DND-41 (cell line): Measurements from ENCODE around the gene SLC35A4.
"Not testable (repeated sequence)": the region's sequence is repeated elsewhere in the genome, so short reads cannot be mapped to it uniquely, and the experiment has no call there.

ENCODE experiments used
- ATAC-seq: fragments of 200-7000 bp; cut with Tn5 transposase; 3 replicates; pipeline ENCODE4 v1.9.1; 2021; ENCODE audit warnings: low read depth; ENCODE audit not compliant: insufficient read depth
- DNase-seq: peaks from one replicate; pipeline ENCODE4 v3.0.0-alpha.2; 2020
- H2AFZ ChIP-seq: 2 replicates; pipeline ENCODE4 v1.6.0; 2012; ENCODE audit warnings: low read depth, low read length
- H3K27ac ChIP-seq: 2 replicates; pipeline ENCODE4 v1.5.1; 2012; ENCODE audit warnings: low read length, inconsistent platforms
- H3K27me3 ChIP-seq: fragments of 200-600 bp; sonication (generic); 2 replicates; pipeline ENCODE4 v1.6.0; 2012; ENCODE audit warnings: low read length, mild to moderate bottlenecking, inconsistent platforms; ENCODE audit not compliant: insufficient read depth, poor library complexity
- H3K36me3 ChIP-seq: 2 replicates; pipeline ENCODE4 v1.5.1; 2012; ENCODE audit warnings: low read length, inconsistent platforms; ENCODE audit not compliant: insufficient read depth
- H3K4me1 ChIP-seq: 2 replicates; pipeline ENCODE4 v1.5.1; 2012; ENCODE audit warnings: mild to moderate bottlenecking, low read length; ENCODE audit not compliant: insufficient read depth
- H3K4me2 ChIP-seq: 2 replicates; pipeline ENCODE4 v1.6.0; 2012; ENCODE audit warnings: mild to moderate bottlenecking, moderate library complexity, low read length, inconsistent platforms; ENCODE audit not compliant: insufficient read depth
- H3K4me3 ChIP-seq, 2 experiments: fragments of 200-600 bp in 1 of 2; shearing (Covaris generic) in 1 of 2; 2 replicates each; pipeline ENCODE4 v1.5.1; 2012 to 2016; ENCODE audit warnings: inconsistent platforms in 2 of 2, low read length in 2 of 2, mild to moderate bottlenecking in 2 of 2, low read depth in 1 of 2, moderate library complexity in 1 of 2
- H3K79me2 ChIP-seq: 2 replicates; pipeline ENCODE4 v1.6.0; 2012; ENCODE audit warnings: low read length, inconsistent platforms; ENCODE audit not compliant: insufficient read depth
- H3K9ac ChIP-seq: 2 replicates; pipeline ENCODE4 v1.6.0; 2012; ENCODE audit warnings: low read depth, mild to moderate bottlenecking, inconsistent platforms, low read length, moderate library complexity
- H3K9me3 ChIP-seq: 2 replicates; pipeline ENCODE4 v1.5.1; 2012; ENCODE audit warnings: low read length, moderate library complexity, mild to moderate bottlenecking, inconsistent platforms; ENCODE audit not compliant: insufficient read depth, severe bottlenecking
- H4K20me1 ChIP-seq: 2 replicates; pipeline ENCODE4 v1.6.0; 2012; ENCODE audit warnings: low read length; ENCODE audit not compliant: insufficient read depth
- EZH2 ChIP-seq: IDR thresholded peaks from 3 replicates; pipeline ENCODE4 v1.6.1; 2012; ENCODE audit warnings: borderline replicate concordance, low read depth, mild to moderate bottlenecking, moderate library complexity, low read length, inconsistent platforms; ENCODE audit not compliant: severe bottlenecking
- TF ChIP-seq, protein P1 (sequence below): IDR thresholded peaks from 2 replicates; pipeline ENCODE4 v1.5.1; 2012; ENCODE audit warnings: borderline replicate concordance, low read length, moderate library complexity, mild to moderate bottlenecking; ENCODE audit not compliant: poor library complexity, severe bottlenecking; ENCODE audit errors: extremely low read depth

Gene SLC35A4

DNA sequence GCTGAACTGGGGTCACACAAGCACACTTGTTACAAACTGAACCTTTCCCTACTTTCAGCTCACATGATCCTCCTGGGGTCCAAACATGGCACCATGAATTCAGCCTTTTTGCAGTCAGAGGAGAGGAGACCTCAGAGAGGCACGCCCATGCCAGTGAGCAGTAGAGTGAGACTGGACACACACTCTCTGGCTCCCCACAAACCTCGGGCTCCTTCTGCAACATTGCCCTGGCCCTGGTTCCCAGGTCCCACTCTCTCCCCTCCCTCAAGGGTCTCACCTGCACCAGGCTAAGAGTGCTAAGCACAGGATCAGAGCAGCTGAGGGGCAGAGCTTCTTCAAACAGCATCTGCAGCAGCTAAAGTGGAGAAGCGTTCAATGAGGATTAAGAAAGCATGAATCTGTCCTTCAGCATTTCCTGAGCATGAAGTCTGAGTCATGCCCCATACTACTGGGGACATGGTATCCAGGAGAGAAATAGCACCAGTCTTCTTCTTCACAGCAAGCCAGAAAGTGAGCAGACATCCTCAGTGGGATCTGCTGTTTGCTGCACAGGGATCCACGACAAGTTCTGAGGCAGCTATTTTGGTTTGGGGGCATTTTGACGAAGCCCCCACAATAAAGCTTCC, 27.2 kb downstream of the SLC35A4 start:
- no peak overlapping the region for H3K4me2 ChIP-seq
- H3K4me3 ChIP-seq: no peak overlapping the region
- no peaks in the 10 kb centered on the region for H3K4me1 ChIP-seq
- no peaks in the 10 kb centered on the region for H3K36me3 ChIP-seq
- ATAC-seq: no peak
- H3K79me2 ChIP-seq: no peaks in the 10 kb centered on the region
- no peak overlapping the region for H3K9ac ChIP-seq
- H4K20me1 ChIP-seq: no peaks in the 10 kb centered on the region
- no peak for TF ChIP-seq EZH2
- TF ChIP-seq, protein P1, sequence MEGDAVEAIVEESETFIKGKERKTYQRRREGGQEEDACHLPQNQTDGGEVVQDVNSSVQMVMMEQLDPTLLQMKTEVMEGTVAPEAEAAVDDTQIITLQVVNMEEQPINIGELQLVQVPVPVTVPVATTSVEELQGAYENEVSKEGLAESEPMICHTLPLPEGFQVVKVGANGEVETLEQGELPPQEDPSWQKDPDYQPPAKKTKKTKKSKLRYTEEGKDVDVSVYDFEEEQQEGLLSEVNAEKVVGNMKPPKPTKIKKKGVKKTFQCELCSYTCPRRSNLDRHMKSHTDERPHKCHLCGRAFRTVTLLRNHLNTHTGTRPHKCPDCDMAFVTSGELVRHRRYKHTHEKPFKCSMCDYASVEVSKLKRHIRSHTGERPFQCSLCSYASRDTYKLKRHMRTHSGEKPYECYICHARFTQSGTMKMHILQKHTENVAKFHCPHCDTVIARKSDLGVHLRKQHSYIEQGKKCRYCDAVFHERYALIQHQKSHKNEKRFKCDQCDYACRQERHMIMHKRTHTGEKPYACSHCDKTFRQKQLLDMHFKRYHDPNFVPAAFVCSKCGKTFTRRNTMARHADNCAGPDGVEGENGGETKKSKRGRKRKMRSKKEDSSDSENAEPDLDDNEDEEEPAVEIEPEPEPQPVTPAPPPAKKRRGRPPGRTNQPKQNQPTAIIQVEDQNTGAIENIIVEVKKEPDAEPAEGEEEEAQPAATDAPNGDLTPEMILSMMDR: no peak
- no peak overlapping the region for H3K27ac ChIP-seq
- H3K9me3 ChIP-seq: no peaks in the 10 kb centered on the region
- no peak overlapping the region for H2AFZ ChIP-seq
- no peaks in the 10 kb centered on the region for H3K27me3 ChIP-seq
- DNase-seq: no peak

DNA sequence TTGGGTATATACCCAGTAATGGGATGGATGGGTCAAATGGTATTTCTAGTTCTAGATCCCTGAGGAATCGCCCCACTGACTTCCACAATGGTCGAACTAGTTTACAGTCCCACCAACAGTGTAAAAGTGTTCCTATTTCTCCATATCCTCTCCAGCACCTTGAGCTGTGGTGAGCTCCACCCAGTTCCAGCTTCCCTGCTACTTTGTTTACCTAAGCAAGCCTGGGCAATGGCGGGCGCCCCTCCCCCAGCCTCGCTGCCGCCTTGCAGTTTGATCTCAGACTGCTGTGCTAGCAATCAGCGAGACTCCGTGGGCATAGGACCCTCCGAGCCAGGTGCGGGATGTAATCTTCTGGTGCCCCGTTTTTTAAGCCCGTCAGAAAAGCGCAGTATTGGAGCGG, 28.4 kb downstream of the SLC35A4 start:
- not testable (repeated sequence) for H3K36me3 ChIP-seq, ATAC-seq, H3K4me2 ChIP-seq, H3K4me3 ChIP-seq, H2AFZ ChIP-seq, H4K20me1 ChIP-seq, H3K9ac ChIP-seq, H3K79me2 ChIP-seq, H3K27me3 ChIP-seq, H3K27ac ChIP-seq, H3K9me3 ChIP-seq, H3K4me1 ChIP-seq, DNase-seq

DNA sequence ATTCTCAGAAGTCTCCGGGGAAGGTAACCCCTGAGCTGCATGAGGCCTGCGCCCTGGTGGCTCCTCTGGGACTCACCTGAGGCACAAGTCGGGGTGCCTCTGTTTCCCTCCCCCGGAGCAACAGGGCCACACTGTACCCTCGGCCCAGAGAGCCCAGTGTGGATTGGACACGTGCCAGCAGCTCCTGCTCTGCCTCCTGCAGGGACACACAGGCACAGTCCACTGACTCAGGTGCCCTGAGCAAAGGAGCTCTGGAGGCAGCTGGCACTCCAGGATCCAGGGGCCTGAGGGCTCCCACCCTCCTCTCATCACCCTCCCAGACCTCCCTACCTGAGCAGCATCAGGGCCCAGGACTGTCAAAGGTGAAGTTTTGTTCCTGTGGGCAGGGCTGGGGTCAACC, 29.5 kb downstream of the SLC35A4 start:
- no peaks in the 10 kb centered on the region for H3K4me1 ChIP-seq
- H3K36me3 ChIP-seq: no peaks in the 10 kb centered on the region
- H3K4me2 ChIP-seq: no peak overlapping the region
- H3K9ac ChIP-seq: no peak overlapping the region
- H3K4me3 ChIP-seq: no peak overlapping the region
- ATAC-seq (no peak), DNase-seq (no peak)
- no peaks in the 10 kb centered on the region for H3K27me3 ChIP-seq
- TF ChIP-seq EZH2: no peak
- TF ChIP-seq, protein P1: no peak
- H3K9me3 ChIP-seq: no peaks in the 10 kb centered on the region
- no peak overlapping the region for H2AFZ ChIP-seq
- H3K27ac ChIP-seq: no peak overlapping the region
- H3K79me2 ChIP-seq: no peaks in the 10 kb centered on the region
- no peaks in the 10 kb centered on the region for H4K20me1 ChIP-seq

DNA sequence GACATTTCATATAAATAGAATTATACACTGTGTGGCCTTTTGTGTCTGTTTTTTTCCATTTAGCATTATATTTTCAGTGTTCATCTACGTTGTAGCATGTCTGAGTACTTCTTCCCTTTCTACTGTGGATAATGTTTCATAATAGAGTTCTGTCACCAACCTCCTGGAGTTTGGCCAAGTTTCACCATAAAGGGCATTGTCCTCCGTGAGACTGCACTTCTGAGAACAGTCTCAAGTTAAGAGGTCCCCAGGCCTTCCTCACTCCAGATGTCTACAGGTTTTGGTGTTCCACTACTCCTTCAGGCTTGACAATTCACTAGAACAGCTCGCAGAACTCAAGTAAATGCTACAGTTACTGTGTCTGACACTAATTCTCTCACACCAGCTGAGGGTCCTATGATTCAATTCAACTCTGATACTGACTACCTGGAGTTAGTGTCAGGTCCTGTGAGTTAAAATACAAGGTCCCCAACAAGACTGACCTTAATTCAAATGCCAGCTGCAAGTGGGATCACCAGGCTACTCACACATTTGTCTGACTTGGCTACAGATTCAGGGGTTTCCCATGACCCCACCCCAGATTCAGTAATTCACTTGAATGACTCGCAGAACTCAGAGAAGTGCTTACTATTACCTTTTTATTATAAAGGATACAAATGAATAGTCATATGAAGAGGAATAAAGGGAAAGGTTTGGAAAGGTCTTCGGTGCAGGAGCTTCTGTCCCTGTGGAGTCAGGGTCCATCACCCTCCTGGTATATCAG, 31.1 kb downstream of the SLC35A4 start:
- DNase-seq (no peak), ATAC-seq (no peak)
- no peak overlapping the region for H3K4me2 ChIP-seq
- no peak overlapping the region for H3K9ac ChIP-seq
- H3K4me1 ChIP-seq: no peaks in the 10 kb centered on the region
- no peaks in the 10 kb centered on the region for H3K9me3 ChIP-seq
- H3K27me3 ChIP-seq: no peaks in the 10 kb centered on the region
- H3K36me3 ChIP-seq: no peaks in the 10 kb centered on the region
- H3K79me2 ChIP-seq: no peaks in the 10 kb centered on the region
- H3K27ac ChIP-seq: no peak overlapping the region
- TF ChIP-seq, protein P1: no peak
- no peak for TF ChIP-seq EZH2
- H3K4me3 ChIP-seq: no peak overlapping the region
- no peaks in the 10 kb centered on the region for H4K20me1 ChIP-seq
- H2AFZ ChIP-seq: no peak overlapping the region
